SK-N-SH (cell line): ENCODE results near the gene NEK10.

Experiments
- CHD2 ChIP-seq: fragments of 150-350 bp; IDR thresholded peaks from 2 replicates; pipeline ENCODE4 v1.6.1; 2018; ENCODE audit warnings: low read length; ENCODE audit not compliant: partially characterized antibody
- POLR2AphosphoS5 ChIP-seq: IDR thresholded peaks from 2 replicates; pipeline ENCODE4 v1.6.1; 2012; ENCODE audit warnings: low read depth, low read length
- TCF12 ChIP-seq: IDR thresholded peaks from 2 replicates; pipeline ENCODE4 v1.4.0; 2012
- TF ChIP-seq, protein P1 (sequence below): fragments of 200-600 bp; sonication (generic); IDR thresholded peaks from 2 replicates; pipeline ENCODE4 v1.6.1; 2017; ENCODE audit warnings: antibody characterized with exemption, mild to moderate bottlenecking, moderate library complexity

DNA sequence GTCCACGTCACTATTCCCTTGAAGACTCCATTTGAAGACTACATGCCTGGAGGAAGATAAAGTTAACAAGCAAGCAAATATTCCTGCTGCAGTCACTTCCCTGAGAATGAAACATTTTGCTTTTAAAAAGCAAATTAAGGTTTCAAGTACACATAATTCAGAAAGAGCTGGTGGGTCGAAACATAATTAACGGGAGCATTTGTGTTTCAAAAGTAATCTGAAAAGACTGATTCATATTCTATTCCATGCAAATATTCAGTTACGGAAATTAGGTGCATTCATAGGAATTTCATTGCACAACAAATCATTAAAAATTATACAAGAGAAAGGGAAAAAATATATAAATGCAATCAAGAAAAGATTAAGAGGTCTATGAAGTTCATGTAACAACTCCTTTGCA is 260.9 kb downstream of the NEK10 start:
- TF ChIP-seq, protein P1, sequence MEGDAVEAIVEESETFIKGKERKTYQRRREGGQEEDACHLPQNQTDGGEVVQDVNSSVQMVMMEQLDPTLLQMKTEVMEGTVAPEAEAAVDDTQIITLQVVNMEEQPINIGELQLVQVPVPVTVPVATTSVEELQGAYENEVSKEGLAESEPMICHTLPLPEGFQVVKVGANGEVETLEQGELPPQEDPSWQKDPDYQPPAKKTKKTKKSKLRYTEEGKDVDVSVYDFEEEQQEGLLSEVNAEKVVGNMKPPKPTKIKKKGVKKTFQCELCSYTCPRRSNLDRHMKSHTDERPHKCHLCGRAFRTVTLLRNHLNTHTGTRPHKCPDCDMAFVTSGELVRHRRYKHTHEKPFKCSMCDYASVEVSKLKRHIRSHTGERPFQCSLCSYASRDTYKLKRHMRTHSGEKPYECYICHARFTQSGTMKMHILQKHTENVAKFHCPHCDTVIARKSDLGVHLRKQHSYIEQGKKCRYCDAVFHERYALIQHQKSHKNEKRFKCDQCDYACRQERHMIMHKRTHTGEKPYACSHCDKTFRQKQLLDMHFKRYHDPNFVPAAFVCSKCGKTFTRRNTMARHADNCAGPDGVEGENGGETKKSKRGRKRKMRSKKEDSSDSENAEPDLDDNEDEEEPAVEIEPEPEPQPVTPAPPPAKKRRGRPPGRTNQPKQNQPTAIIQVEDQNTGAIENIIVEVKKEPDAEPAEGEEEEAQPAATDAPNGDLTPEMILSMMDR: no peak
- TF ChIP-seq POLR2AphosphoS5 (no peak), CHD2 (no peak), TCF12 (no peak)
